GM12872 (cell line): Measurements from ENCODE around the gene DBN1.
A peak's percentile ranks its signal among the peaks of the same experiment; 100 is the strongest.

Experiments
- TF ChIP-seq, protein P1 (sequence below): IDR thresholded peaks from 3 replicates; pipeline ENCODE4 v1.5.1; 2011; ENCODE audit warnings: low read depth, mild to moderate bottlenecking, low read length, moderate library complexity; ENCODE audit not compliant: insufficient read depth

DBN1 gene

DNA sequence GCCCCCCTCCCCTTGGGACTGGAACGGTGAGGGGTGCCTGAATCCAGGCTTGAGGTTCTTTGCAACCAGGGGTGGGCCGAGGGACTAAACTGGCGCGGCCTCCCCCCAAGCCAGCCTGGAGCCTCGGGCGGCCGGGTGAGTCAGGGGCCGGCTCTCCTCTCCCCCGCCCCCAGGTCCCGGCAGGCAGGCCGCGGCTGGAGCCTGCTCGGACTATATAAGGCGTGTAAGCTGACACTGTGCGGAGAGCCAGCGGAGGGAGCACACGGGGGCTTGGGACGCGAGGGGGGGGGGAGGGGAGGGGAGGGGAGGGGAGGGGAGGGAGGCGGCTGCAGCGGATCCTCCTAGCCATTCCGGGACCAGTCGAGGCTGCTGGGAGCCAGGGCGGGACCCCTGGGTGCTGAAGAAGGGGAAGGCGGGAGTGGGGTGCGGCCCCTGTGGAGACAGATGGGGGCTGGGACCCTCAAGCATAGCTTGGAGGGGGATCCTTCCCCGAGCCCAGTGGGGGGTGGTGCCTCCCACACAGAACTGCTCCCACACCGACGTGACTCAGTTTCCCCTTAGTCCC, 23.4 kb upstream of the DBN1 start:
- TF ChIP-seq, protein P1, sequence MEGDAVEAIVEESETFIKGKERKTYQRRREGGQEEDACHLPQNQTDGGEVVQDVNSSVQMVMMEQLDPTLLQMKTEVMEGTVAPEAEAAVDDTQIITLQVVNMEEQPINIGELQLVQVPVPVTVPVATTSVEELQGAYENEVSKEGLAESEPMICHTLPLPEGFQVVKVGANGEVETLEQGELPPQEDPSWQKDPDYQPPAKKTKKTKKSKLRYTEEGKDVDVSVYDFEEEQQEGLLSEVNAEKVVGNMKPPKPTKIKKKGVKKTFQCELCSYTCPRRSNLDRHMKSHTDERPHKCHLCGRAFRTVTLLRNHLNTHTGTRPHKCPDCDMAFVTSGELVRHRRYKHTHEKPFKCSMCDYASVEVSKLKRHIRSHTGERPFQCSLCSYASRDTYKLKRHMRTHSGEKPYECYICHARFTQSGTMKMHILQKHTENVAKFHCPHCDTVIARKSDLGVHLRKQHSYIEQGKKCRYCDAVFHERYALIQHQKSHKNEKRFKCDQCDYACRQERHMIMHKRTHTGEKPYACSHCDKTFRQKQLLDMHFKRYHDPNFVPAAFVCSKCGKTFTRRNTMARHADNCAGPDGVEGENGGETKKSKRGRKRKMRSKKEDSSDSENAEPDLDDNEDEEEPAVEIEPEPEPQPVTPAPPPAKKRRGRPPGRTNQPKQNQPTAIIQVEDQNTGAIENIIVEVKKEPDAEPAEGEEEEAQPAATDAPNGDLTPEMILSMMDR: no peak

DNA sequence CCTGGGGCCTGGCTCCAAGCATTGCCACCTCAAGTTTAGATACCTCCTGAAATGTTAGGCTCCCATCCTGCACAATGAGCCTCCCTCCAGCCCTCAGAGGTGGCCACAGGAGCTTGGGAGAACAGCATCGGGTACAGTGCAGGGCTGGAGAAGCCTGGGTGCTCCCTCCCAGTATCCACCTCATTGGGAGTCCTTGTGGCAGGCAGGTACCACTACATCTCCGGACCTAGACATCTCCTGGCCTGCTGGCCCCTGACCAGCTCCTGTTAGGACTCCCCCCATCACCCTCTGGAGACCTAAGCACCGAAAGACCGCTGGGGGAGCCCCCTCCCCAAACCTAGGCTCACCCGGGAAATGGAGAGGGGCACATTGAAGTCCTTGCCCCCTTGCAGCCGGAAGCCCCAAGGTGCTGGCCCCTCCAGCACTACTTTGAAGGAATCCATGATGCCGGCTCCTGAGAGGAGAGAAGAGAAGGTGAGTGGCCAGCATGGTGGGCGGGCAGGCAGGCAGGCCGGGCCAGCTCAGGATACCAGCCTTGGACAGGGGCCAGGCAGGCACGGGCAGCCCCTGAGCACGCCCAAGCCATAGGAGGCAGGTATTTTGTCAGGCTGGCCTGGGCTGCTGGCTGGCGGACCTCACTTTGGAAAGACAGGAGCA, 22.8 kb upstream of the DBN1 start:
- TF ChIP-seq, protein P1: peak; percentile 45; the same call in 2 of the 3 replicates

DNA sequence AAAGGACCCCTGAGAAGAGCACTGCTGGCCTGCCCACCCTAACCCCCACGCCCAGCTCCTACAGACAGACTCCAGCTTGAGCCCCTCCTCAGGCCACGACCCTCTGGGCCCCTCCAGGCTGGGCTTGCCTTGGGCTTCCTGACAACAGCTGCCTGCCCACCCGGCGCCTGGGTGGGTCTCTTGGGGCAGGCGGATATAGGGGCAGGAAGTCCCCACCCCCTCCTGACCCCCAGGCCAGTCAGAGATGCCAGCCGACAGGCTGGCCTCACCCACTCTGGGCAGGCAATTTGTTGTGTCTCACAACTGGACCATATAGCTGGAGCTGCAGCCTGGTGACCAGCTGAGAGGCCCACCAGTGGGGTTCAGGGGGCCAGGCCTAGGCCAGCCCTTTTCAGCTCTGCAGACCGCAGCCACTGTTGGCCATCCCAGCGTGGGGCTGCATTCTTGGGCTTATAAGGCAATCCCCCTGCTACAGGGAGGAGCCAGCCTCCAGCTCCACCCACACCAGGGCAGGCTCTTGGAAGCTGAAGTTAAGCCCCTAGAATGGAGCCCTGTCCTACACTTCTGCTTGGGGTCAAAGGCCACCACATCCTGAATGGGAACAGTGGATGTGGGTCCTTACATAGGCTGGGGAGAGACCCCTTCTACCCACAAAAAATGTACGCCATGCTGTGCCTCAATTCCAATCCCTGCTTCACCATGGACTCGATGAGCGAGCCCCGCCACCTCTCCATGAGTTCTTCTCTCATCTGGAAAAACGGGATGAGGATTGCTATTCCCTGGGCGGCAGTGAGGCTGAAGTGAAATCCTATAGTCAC, 22.0 kb upstream of the DBN1 start:
- TF ChIP-seq, protein P1: no peak

DNA sequence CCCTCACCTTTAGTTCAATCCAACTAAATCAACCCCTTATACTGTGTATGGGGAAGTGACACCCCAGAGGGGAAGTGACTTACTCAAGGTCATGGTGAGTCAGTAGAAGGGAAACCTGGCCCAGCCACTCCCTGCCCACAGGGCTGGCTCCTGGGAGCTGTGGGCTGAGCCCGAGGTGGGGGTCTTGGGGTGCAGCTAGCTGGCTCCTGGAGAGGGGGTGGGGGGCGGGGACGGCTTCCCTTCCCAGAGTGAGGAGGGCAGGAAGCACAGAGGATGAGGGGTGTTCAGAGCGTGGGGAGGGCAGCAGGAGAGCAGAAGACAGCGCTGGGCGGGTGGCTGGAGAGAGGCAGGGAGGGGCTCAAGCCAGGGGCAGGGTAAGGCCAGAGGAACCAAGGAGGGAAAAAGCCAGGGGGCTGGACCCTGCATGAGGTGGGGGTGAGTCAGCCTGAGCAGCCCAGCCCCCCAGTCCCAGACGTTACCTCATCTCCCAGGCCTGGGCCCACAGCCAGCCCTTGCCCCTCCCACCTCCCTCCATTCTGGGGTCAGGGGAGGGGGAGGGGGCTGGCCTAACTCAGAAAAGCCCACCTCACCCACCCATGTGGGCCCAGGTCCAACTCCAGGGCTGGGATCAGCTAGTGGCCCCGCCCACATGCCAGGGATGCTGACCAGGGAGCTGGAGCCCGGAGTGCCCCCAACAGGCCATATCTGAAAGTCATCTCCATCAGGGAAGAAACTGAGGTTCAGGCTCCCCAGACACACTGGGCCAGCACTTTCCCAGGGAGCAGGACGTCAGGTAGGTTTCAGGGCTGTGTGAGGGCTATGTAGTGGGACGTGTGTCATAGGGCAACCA, 21.1 kb upstream of the DBN1 start:
- TF ChIP-seq, protein P1: peak; percentile 27; the same call in 1 of the 3 replicates

DNA sequence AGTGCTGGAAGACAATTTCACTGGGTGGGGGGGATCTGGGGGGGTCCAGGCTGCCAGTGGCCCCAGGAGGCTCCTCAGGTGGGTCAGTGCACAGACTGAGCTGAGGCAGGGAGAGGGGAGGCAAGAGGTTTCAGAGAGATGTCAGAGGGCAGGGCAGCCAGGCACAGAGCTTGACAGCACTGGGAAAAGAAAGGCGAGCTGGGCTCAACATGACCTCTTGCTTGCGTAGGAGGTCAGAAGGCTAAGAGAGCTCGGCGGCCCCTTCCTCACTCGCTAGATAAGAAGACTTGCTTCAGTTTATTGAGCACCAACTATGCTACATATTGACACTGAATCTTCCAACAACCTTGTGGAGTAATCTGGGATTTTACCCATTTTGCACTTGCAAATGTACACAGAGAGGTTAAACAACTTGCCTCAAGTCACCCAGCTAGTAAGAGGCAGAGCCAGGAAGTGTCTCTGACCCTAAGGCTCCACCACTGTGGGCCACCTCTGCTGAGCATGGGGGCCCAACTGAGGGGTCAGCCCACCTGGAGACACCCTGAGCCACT, 20.4 kb upstream of the DBN1 start:
- TF ChIP-seq, protein P1: no peak

DNA sequence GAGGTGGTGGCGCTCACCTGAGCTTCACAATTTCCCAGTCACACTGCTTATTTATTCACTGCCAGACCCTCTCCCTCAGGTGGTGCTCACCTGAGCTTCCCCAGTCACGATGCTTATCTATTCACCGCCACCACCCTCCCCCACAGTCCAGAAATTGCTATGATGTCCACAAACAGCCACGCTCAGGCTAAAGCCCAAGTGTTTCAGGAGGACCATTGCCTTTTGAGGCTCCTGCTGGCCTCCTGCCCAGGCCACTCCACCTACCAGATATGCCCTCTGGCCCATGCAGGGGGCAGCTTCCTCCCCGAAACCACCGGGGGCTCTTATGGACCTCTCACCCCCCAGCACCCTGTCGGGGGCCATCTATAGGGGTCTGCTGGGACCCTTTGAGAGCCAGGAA, 19.4 kb upstream of the DBN1 start:
- TF ChIP-seq, protein P1: no peak
